Endothelial cell of umbilical vein (primary cell): ENCODE measurements around the gene SRP14.

Experiments used
- CTCF ChIP-seq, 2 donors: IDR thresholded peaks; 1 replicate in 1 of 2; 2 replicates in 1 of 2; pipeline ENCODE4 v1.5.1; 2011; ENCODE audit warnings: low read length in 2 of 2, mild to moderate bottlenecking in 2 of 2, moderate library complexity in 2 of 2, control low read depth in 1 of 2, inconsistent platforms in 1 of 2, low read depth in 1 of 2; ENCODE audit not compliant: insufficient read depth in 1 of 2; ENCODE audit errors: extremely low read depth in 1 of 2
- POLR2AphosphoS5 ChIP-seq: IDR thresholded peaks from 2 replicates; pipeline ENCODE4 v1.6.1; 2012; ENCODE audit warnings: low read depth, mild to moderate bottlenecking, control low read depth, low read length, moderate library complexity; ENCODE audit not compliant: insufficient read depth

- TF ChIP-seq CTCF (IDR thresholded peaks at IDR 0.05; ENCODE audit: extremely low read depth in 1 of 2, insufficient read depth in 1 of 2, low read depth in 1 of 2, low read length in 2 of 2) (no peak), POLR2AphosphoS5 (no peak)
These were observed 7.9 kb upstream of the SRP14 start for GRCh38 chr15:40046721-40047414.
